Gastrocnemius medialis (tissue), 4 donors: ENCODE results near the gene MAN1A2.

ENCODE experiments used
- CTCF ChIP-seq, 5 experiments: fragments of 450-650 bp in 3 of 5; fragments of 200-600 bp in 2 of 5; sonication (generic) in 2 of 5; IDR thresholded peaks in 4 of 5; conservative IDR thresholded peaks in 1 of 5; 1 replicate in 4 of 5; 2 replicates in 1 of 5; pipeline ENCODE4 v1.5.1; 2016 to 2019; ENCODE audit warnings: antibody characterized with exemption in 5 of 5, mild to moderate bottlenecking in 3 of 5, moderate library complexity in 3 of 5
- POLR2A ChIP-seq, 2 donors: fragments of 450-650 bp; IDR thresholded peaks; one replicate each; pipeline ENCODE4 v1.6.1; 2017; ENCODE audit warnings: antibody characterized with exemption in 2 of 2, mild to moderate bottlenecking in 2 of 2, moderate library complexity in 2 of 2

DNA sequence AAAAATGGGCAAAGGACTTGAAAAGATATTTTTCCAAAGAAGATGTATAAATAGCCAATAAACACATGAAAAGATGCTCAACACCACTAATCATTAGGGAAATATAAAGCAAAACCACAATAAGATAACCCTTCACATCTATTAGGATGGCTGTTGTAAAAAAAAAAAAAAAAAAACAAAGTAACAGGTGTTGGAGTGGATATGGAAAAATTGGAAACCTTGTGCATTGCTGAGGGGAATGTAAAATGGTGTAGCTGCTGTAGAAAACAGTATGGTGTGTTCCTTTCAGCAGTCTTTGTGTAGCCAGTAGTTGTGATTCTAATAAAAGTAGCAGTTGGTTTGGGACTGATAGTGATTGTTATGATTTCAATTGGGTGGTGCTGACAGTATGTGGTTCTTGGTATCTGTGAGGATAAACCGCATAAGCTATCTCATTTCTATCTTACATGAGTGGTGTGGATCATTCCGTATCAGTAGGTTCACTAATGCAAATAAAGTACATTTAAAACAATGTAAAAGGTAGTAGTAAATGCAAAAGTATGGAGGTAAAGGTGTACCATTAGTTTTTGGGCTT is 19.9 kb downstream of the MAN1A2 start:
- no peak for TF ChIP-seq CTCF (IDR thresholded peaks at IDR 0.05 in 4 of 5, conservative IDR thresholded peaks at IDR 0.05 in 1 of 5)
- no peak for TF ChIP-seq POLR2A (IDR thresholded peaks at IDR 0.05)
